H1 (cell line): ENCODE results near the gene GALE.

Source experiments
- HDAC6 ChIP-seq: IDR thresholded peaks from one replicate; pipeline ENCODE4 v1.7.1; 2012; ENCODE audit warnings: low read depth, mild to moderate bottlenecking, inconsistent platforms, low read length, moderate library complexity
- POLR2A ChIP-seq, 2 experiments: IDR thresholded peaks; 1 replicate in 1 of 2; 2 replicates in 1 of 2; pipeline ENCODE4 v1.6.1; 2011; ENCODE audit warnings: low read depth in 2 of 2, low read length in 2 of 2, mild to moderate bottlenecking in 2 of 2; ENCODE audit errors: control extremely low read depth in 1 of 2
- TF ChIP-seq, protein P1 (sequence below), 3 experiments: IDR thresholded peaks; 1 replicate in 2 of 3; 2 replicates in 1 of 3; pipeline versions ENCODE4 v1.5.1 to v1.6.1; 2011; ENCODE audit warnings: low read length in 3 of 3, mild to moderate bottlenecking in 3 of 3, inconsistent platforms in 2 of 3, low read depth in 1 of 3, moderate library complexity in 1 of 3; ENCODE audit not compliant: insufficient read depth in 1 of 3; ENCODE audit errors: control extremely low read depth in 1 of 3

DNA sequence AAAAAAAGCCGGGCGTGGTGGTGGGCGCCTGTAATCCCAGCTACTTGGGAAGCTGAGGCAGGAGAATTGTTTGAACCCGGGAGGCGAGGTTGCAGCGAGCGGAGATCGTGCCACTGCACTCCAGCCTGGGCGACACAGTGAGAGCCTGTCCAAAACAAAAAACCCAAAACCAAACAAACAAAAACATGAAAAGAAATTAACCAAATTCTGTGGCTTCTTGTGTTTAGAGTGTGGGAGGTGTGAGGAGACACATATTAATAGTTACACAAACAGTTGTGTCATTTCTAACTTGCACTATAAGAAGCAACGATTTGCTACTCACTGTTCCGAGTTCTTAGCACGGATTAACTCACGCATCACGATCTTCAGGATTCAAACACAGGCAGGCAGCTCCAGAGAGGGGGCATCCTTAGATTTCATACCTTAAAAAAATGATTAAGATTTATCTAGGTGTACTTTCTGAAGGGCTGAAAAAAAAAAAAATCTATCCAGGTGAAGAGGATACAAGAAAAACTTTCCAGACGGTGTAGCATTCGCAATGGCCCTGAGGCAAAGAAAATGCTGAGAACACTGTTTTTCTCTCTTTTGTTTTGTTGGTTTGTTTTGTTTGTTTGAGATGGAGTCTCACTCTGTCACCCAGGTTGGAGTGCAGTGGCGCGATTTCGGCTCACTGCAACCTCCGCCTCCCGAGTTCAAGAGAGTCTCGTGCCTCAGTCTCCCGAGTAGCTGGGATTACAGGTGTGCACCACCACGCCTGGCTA, 25.4 kb upstream of the GALE start:
- TF ChIP-seq HDAC6 (no peak), POLR2A (IDR thresholded peaks at IDR 0.05; ENCODE audit: control extremely low read depth in 1 of 2, low read depth in 2 of 2, low read length in 2 of 2) (no peak)
- TF ChIP-seq, protein P1, sequence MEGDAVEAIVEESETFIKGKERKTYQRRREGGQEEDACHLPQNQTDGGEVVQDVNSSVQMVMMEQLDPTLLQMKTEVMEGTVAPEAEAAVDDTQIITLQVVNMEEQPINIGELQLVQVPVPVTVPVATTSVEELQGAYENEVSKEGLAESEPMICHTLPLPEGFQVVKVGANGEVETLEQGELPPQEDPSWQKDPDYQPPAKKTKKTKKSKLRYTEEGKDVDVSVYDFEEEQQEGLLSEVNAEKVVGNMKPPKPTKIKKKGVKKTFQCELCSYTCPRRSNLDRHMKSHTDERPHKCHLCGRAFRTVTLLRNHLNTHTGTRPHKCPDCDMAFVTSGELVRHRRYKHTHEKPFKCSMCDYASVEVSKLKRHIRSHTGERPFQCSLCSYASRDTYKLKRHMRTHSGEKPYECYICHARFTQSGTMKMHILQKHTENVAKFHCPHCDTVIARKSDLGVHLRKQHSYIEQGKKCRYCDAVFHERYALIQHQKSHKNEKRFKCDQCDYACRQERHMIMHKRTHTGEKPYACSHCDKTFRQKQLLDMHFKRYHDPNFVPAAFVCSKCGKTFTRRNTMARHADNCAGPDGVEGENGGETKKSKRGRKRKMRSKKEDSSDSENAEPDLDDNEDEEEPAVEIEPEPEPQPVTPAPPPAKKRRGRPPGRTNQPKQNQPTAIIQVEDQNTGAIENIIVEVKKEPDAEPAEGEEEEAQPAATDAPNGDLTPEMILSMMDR (IDR thresholded peaks at IDR 0.05; ENCODE audit: control extremely low read depth in 1 of 3, insufficient read depth in 1 of 3, low read depth in 1 of 3, low read length in 3 of 3): no peak
